Activated CD8-positive, alpha-beta T cell treated with anti-CD3 and anti-CD28 coated beads for 36 hours (primary cell): ENCODE data around the gene DCUN1D2. TPM values are rescaled to one million over a fixed set of nuclear protein-coding genes. Genes with fewer than 3 reads are reported as not detected.

ENCODE experiments used
- ATAC-seq: fragments of 200-7000 bp; cut with Tn5 transposase; one replicate; pipeline ENCODE4 v1.10.0; 2021; ENCODE audit warnings: mild to moderate bottlenecking, moderate library complexity
- CTCF ChIA-PET: fragments of 350-600 bp; sonication (Branson Sonifier 250); formaldehyde crosslinking; loops from one replicate; lab custom pipeline; 2021; ENCODE audit warnings: antibody characterized with exemption; lab: Charles Lee
- POLR2A ChIA-PET: fragments of 350-600 bp; sonication (Branson Sonifier 250); formaldehyde crosslinking; loops from one replicate; lab custom pipeline; 2021; ENCODE audit warnings: antibody characterized with exemption; lab: Charles Lee
- DNase-seq: peaks from one replicate; pipeline ENCODE4 v3.0.0-alpha.2; 2020
- H3K27ac Mint-ChIP-seq: one replicate; pipeline ENCODE4 v1.8.0; 2021; ENCODE audit warnings: mild to moderate bottlenecking, mixed read lengths
- H3K27me3 Mint-ChIP-seq: one replicate; pipeline ENCODE4 v1.8.0; 2021; ENCODE audit warnings: mixed read lengths
- H3K36me3 Mint-ChIP-seq: one replicate; pipeline ENCODE4 v1.8.0; 2021; ENCODE audit warnings: low read depth, mixed read lengths
- H3K4me1 Mint-ChIP-seq: one replicate; pipeline ENCODE4 v1.8.0; 2021; ENCODE audit warnings: low read depth, mixed read lengths
- H3K4me3 Mint-ChIP-seq: one replicate; pipeline ENCODE4 v1.8.0; 2021; ENCODE audit warnings: mild to moderate bottlenecking, moderate library complexity, mixed read lengths
- H3K9me3 Mint-ChIP-seq: one replicate; pipeline ENCODE4 v1.8.0; 2021; ENCODE audit warnings: mixed read lengths
- intact Hi-C: fragments of 100-400 bp; cut with micrococcal nuclease; formaldehyde crosslinking; loops from one replicate; pipeline ENCODE4 v1.10.0; 2022
- total RNA-seq, 2 experiments: library from RNA; stranded (reverse); gene quantifications; one replicate each; pipeline ENCODE4 v1.2.3, GENCODE V29; 2021
- TF ChIP-seq, protein P1 (sequence below): fragments of 200-600 bp; IDR thresholded peaks from one replicate; pipeline ENCODE4 v1.8.0; 2022; ENCODE audit warnings: antibody characterized with exemption, mild to moderate bottlenecking

The DCUN1D2 gene
- total RNA-seq, 2 experiments from 2014 or later = 13.4 to 14.7 TPM

DNA sequence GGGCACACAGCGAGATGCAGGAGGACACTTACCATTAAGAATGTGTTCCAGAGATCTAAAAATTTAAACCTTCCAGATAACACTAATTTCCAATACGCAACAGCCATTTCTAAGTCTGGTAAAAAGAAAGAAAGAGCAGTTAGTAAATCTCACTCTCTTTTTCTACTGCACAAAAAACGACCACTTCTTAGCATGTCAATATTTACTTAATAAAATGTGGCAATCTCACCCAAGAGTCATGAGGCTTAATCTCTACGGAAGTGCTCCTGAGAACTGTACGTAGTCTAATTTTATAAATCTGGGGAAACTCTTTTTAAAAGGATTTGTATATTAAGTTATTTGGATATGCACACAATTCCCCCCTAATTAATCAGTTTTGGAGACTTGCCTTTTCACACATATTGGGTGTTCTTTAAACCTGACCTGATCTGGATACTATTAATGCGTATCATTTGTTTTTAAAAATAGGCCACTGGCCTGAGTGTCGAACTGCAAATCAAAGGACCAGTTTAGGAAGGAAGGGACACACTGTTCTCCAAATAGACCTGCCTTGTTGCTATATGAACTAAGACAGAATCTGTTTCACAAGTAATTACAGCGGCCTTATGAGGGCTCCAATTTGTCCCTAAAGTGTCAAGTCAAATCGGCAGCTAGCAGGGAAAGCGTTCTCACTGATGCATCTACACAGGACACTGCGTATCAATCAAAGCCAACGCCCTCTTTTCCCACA lies 29.3 kb downstream of the DCUN1D2 start:
- intact Hi-C loops = no loop called here
- TF ChIP-seq, protein P1, sequence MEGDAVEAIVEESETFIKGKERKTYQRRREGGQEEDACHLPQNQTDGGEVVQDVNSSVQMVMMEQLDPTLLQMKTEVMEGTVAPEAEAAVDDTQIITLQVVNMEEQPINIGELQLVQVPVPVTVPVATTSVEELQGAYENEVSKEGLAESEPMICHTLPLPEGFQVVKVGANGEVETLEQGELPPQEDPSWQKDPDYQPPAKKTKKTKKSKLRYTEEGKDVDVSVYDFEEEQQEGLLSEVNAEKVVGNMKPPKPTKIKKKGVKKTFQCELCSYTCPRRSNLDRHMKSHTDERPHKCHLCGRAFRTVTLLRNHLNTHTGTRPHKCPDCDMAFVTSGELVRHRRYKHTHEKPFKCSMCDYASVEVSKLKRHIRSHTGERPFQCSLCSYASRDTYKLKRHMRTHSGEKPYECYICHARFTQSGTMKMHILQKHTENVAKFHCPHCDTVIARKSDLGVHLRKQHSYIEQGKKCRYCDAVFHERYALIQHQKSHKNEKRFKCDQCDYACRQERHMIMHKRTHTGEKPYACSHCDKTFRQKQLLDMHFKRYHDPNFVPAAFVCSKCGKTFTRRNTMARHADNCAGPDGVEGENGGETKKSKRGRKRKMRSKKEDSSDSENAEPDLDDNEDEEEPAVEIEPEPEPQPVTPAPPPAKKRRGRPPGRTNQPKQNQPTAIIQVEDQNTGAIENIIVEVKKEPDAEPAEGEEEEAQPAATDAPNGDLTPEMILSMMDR = no peak
- ChIA-PET CTCF (no interaction called here), POLR2A (no interaction called here)
- peaks cover 13% of the 10 kb centered on the region for H3K36me3 Mint-ChIP-seq
- no peak for ATAC-seq
- H3K4me1 Mint-ChIP-seq = peaks cover 3% of the 10 kb centered on the region
- no peak for DNase-seq
- no peak overlapping the region for H3K4me3 Mint-ChIP-seq
- H3K9me3 Mint-ChIP-seq = no peaks in the 10 kb centered on the region
- no peak overlapping the region for H3K27ac Mint-ChIP-seq
- H3K27me3 Mint-ChIP-seq = no peaks in the 10 kb centered on the region

DNA sequence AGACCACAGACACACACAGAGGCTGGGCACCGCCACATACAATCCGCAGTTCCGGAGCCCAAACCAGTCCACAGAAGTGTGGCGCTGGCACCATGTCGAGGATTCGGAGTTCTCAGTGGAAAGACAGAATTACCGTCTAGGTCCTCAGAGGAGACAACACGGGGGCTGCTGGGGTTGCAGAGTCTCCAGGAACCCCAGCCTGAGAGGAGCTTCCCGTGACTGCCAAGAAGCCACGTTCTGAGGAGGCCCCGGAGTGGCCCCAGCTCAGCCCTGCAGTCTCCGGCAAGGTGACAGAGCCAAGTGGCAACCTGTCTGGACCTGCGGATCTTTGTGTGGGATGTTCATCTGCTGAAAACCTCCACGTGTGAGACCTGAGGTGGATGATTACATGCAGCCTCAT lies 29.9 kb downstream of the DCUN1D2 start:
- Mint-ChIP-seq H3K4me3 (no peak overlapping the region), H3K9me3 (no peaks in the 10 kb centered on the region), H3K27me3 (no peaks in the 10 kb centered on the region), H3K4me1 (peaks cover 3% of the 10 kb centered on the region), H3K36me3 (peaks cover 13% of the 10 kb centered on the region), H3K27ac (no peak overlapping the region)
- TF ChIP-seq, protein P1 = no peak
- ATAC-seq (no peak), DNase-seq (no peak)
- ChIA-PET POLR2A (no interaction called here), CTCF (no interaction called here)
- intact Hi-C loops = no loop called here

DNA sequence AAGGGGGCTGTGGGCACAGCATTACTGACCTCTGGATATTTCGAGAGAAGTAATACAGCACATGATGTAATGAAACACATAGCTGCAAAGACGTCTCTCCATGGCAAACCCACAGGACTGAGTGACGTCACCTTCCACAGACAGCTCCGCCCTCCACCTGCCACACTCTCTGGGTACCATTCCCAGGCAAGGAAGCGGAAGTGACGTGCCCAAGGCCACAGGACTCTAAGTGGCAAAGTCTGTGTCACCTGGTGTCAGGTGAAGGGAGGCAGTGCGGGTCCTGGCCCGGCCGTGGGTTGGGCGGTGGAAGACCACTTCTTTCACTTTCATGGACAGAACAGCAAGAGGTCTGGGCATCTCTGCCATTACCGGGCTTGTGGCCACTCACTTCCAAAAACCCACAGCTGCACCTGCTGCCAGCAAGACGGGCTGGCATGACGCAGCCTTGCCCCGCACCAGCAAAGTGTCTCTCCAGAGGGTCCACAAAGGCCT lies 30.4 kb downstream of the DCUN1D2 start:
- H3K36me3 Mint-ChIP-seq = peaks cover 12% of the 10 kb centered on the region
- DNase-seq = no peak
- intact Hi-C loops = no loop called here
- H3K4me3 Mint-ChIP-seq = no peak overlapping the region
- H3K27me3 Mint-ChIP-seq = no peaks in the 10 kb centered on the region
- ChIA-PET CTCF (interaction anchor here (2.8 kb wide), 1 partner anchor 101 kb away, joined by 7 read pairs; no protein-coding TSS in a partner anchor), POLR2A (interaction anchor here (1.1 kb wide), 1 partner anchor 8 kb away, joined by 3 read pairs; no protein-coding TSS in a partner anchor)
- no peaks in the 10 kb centered on the region for H3K4me1 Mint-ChIP-seq
- no peak overlapping the region for H3K27ac Mint-ChIP-seq
- TF ChIP-seq, protein P1 = no peak
- ATAC-seq = no peak
- no peaks in the 10 kb centered on the region for H3K9me3 Mint-ChIP-seq

DNA sequence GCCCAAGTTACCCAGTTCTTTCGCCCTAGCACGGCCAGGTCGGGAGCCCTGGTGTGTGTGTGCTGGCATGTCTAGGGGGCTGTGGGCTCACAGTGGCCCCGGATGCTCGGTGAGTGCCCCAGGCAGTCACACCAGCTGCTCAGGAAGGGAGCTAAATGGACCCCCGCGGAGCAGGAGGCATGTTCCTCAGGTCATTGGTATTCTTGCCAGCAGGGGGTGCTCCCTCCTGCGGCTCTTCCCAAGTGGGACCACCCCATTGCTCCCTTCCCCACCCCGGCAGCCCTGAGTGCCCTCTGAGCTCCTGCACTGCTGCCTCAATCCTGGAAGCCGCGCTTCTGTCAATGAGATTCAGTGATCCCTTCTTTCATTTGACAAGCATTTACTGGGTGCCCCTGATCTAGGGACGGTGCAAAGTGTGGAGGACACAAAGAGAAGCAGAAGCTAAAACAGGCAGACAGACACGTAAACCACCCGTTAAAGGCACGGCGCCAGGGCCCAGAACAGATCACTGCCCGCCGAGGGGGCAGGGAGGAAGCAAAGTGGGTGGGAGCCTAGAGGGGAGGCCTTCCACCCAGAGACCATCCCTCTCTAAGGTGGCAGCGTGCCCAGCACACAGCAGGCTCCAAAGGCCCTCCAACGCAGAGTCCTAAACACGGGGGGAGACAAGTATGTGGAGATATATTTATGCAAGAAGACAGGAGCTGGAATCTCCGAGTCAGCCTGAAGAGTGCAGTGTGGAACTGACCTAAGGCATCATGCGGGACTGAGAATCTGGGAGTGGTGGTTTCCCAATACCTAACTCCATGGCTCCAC lies 32.1 kb downstream of the DCUN1D2 start:
- Mint-ChIP-seq H3K4me3 (no peak overlapping the region), H3K4me1 (no peaks in the 10 kb centered on the region), H3K27me3 (no peaks in the 10 kb centered on the region), H3K36me3 (peaks cover 12% of the 10 kb centered on the region), H3K27ac (no peak overlapping the region), H3K9me3 (no peaks in the 10 kb centered on the region)
- peak; percentile 30 for DNase-seq
- ChIA-PET POLR2A (interaction anchor here (1.5 kb wide), 1 partner anchor 31 kb away, joined by 4 read pairs; no protein-coding TSS in a partner anchor), CTCF (interaction anchor here (0.9 to 2.8 kb wide), 7 partner anchors 8 to 187 kb away, joined by 3 to 28 read pairs (median 4); no protein-coding TSS in a partner anchor)
- peak; percentile 60 for ATAC-seq
- TF ChIP-seq, protein P1 = peak; percentile 58
- intact Hi-C loops = loop anchor here (5.0 kb wide), 1 partner anchor 104 kb away; no protein-coding TSS in a partner anchor
